SU-DHL-6 (cell line): ENCODE data around the gene GIPC3.
A peak's percentile ranks its signal among the peaks of the same experiment; 100 is the strongest.

Source experiments
- EZH2phosphoT487 ChIP-seq: fragments of 200-600 bp; sonication (generic), shearing (Covaris generic); conservative IDR thresholded peaks from 2 replicates; pipeline ENCODE4 v1.6.1; 2018; ENCODE audit warnings: mild to moderate bottlenecking, antibody characterized with exemption, low read length, moderate library complexity, mixed read lengths
- TF ChIP-seq, protein P1 (sequence below): fragments of 200-600 bp; sonication (generic); IDR thresholded peaks from one replicate; pipeline ENCODE4 v1.5.1; 2017; ENCODE audit warnings: antibody characterized with exemption, mild to moderate bottlenecking, low read length, moderate library complexity; ENCODE audit not compliant: insufficient read depth, poor library complexity, severe bottlenecking

DNA sequence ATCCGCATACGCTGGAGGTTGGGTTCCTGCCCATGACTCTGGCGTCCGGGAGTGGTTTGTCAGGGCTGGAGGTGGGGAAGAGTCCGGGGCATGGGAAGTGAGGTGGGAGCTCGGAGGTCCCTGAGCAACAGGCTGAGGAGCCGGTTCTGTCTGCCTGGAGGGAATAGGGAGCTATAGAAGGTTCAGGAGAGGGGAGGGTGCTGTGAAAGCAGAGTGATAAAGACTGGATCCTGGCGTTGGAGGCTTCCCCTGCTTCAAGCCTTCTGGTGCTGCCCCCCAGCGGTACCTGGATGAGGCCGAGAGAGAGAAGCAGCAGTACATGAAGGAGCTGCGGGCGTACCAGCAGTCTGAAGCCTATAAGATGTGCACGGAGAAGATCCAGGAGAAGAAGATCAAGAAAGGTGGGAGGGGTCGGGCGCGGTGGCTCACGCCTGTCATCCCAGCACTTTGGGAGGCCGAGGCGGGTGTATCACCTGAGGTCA lies 10.0 kb upstream of the GIPC3 start:
- TF ChIP-seq, protein P1, sequence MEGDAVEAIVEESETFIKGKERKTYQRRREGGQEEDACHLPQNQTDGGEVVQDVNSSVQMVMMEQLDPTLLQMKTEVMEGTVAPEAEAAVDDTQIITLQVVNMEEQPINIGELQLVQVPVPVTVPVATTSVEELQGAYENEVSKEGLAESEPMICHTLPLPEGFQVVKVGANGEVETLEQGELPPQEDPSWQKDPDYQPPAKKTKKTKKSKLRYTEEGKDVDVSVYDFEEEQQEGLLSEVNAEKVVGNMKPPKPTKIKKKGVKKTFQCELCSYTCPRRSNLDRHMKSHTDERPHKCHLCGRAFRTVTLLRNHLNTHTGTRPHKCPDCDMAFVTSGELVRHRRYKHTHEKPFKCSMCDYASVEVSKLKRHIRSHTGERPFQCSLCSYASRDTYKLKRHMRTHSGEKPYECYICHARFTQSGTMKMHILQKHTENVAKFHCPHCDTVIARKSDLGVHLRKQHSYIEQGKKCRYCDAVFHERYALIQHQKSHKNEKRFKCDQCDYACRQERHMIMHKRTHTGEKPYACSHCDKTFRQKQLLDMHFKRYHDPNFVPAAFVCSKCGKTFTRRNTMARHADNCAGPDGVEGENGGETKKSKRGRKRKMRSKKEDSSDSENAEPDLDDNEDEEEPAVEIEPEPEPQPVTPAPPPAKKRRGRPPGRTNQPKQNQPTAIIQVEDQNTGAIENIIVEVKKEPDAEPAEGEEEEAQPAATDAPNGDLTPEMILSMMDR = peak; percentile 67
- no peak for TF ChIP-seq EZH2phosphoT487
